Smooth muscle cell (in vitro differentiated cells): ENCODE data around the gene ATG101. TPM values are rescaled to one million over a fixed set of nuclear protein-coding genes. Genes with fewer than 3 reads are reported as not detected.

Experiments
- DNase-seq: peaks from one replicate; lab custom pipeline; 2025; ENCODE audit not compliant: unreplicated experiment; lab: John Stamatoyannopoulos, UW
- H2AFZ ChIP-seq: fragments of 200-600 bp; sonication (generic); 2 replicates; pipeline ENCODE4 v1.6.0; 2016; ENCODE audit warnings: antibody characterized with exemption, low read depth, mild to moderate bottlenecking
- H3F3A ChIP-seq: fragments of 200-600 bp; sonication (generic); 2 replicates; pipeline ENCODE4 v1.6.0; 2017; ENCODE audit warnings: antibody characterized with exemption, low read depth
- H3K27ac ChIP-seq: fragments of 200-600 bp; sonication (generic); 2 replicates; pipeline ENCODE4 v1.5.1; 2016; ENCODE audit warnings: low read depth, mild to moderate bottlenecking
- H3K27me3 ChIP-seq: fragments of 200-600 bp; sonication (generic); 2 replicates; pipeline ENCODE4 v1.6.1; 2016; ENCODE audit warnings: low read depth, mild to moderate bottlenecking
- H3K36me3 ChIP-seq: fragments of 200-600 bp; sonication (generic); 2 replicates; pipeline ENCODE4 v1.5.1; 2016; ENCODE audit warnings: low read depth
- H3K4me1 ChIP-seq: fragments of 200-600 bp; sonication (generic); 2 replicates; pipeline ENCODE4 v1.5.1; 2016; ENCODE audit warnings: low read depth
- H3K4me2 ChIP-seq: fragments of 200-600 bp; sonication (generic); 2 replicates; pipeline ENCODE4 v1.6.0; 2016; ENCODE audit warnings: mild to moderate bottlenecking
- H3K4me3 ChIP-seq: fragments of 200-600 bp; sonication (generic); 2 replicates; pipeline ENCODE4 v1.5.1; 2016; ENCODE audit warnings: mild to moderate bottlenecking
- H3K79me2 ChIP-seq: fragments of 200-600 bp; sonication (generic); 2 replicates; pipeline ENCODE4 v1.6.0; 2016; ENCODE audit warnings: low read depth, mild to moderate bottlenecking
- H3K9ac ChIP-seq: fragments of 200-600 bp; sonication (generic); 2 replicates; pipeline ENCODE4 v1.6.0; 2016; ENCODE audit warnings: low read depth
- H3K9me3 ChIP-seq: fragments of 200-600 bp; sonication (generic); replicated peaks from 2 replicates; pipeline ENCODE4 v1.5.1; 2016; ENCODE audit warnings: low read depth
- H4K20me1 ChIP-seq: fragments of 200-600 bp; sonication (generic); 2 replicates; pipeline ENCODE4 v1.6.0; 2016; ENCODE audit warnings: low read depth
- WGBS: methylation state at CpG from one replicate; pipeline ENCODE4 v1.1.7; 2016; ENCODE audit warnings: low lambda C conversion rate; 5-methylcytosine and 5-hydroxymethylcytosine counted together
- polyA plus RNA-seq: library from polyadenylated mRNA; unstranded; fragments of >200 nt; fragmentation: Nextera tagmentation; extraction: Ambion mirVana; gene quantifications from 2 replicates; pipeline ENCODE4 v1.2.1, GENCODE V29; 2016
- total RNA-seq: library from RNA; depleted of rRNA; stranded (reverse); fragments of >200 nt; gene quantifications from 2 replicates; pipeline ENCODE4 v1.2.3, GENCODE V29; 2014
- TF ChIP-seq, protein P1 (sequence below): fragments of 200-600 bp; sonication (generic); IDR thresholded peaks from 2 replicates; pipeline ENCODE4 v1.5.1; 2017; ENCODE audit warnings: borderline replicate concordance, mild to moderate bottlenecking, antibody characterized with exemption; ENCODE audit not compliant: insufficient read depth, poor library complexity, severe bottlenecking

ATG101 gene
- total and polyA plus RNA-seq, 2 experiments from 2014 or later, result 73.4 to 114 TPM

DNA sequence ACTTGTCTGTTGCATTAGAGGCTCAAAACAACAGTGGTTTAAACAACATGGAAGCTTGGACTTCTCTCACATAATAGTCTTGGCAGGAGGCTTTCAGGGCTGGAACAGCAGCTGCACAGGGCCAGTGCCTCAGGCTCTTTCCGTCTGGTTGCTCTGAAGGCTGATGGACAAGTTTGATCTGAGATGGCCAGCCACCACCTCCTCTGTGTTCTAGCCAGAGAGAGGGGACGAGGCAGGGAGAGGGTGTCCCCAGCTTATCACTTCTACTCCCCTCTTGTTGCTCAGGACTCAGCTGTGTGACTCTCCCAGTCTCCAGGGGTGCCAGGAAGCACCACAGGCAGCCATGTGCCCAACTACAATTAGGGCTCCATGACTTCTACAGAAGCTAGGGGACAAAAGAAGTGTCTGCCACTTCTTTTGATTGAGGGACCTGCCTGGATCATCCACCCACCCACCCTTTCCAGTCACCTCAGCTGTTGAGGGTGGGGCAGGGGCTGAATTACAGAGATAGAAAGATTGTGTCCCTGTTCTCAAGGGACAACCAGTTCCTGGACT lies 56.3 kb downstream of the ATG101 start:
- no peak overlapping the region for H3K4me3 ChIP-seq
- H3K79me2 ChIP-seq, result no peaks in the 10 kb centered on the region
- H3K4me2 ChIP-seq, result no peak overlapping the region
- no peaks in the 10 kb centered on the region for H3K27me3 ChIP-seq
- no peaks in the 10 kb centered on the region for H4K20me1 ChIP-seq
- TF ChIP-seq, protein P1, sequence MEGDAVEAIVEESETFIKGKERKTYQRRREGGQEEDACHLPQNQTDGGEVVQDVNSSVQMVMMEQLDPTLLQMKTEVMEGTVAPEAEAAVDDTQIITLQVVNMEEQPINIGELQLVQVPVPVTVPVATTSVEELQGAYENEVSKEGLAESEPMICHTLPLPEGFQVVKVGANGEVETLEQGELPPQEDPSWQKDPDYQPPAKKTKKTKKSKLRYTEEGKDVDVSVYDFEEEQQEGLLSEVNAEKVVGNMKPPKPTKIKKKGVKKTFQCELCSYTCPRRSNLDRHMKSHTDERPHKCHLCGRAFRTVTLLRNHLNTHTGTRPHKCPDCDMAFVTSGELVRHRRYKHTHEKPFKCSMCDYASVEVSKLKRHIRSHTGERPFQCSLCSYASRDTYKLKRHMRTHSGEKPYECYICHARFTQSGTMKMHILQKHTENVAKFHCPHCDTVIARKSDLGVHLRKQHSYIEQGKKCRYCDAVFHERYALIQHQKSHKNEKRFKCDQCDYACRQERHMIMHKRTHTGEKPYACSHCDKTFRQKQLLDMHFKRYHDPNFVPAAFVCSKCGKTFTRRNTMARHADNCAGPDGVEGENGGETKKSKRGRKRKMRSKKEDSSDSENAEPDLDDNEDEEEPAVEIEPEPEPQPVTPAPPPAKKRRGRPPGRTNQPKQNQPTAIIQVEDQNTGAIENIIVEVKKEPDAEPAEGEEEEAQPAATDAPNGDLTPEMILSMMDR, result no peak
- DNase-seq, result no peak
- no peaks in the 10 kb centered on the region for H3K4me1 ChIP-seq
- H3K27ac ChIP-seq, result no peak overlapping the region
- no peaks in the 10 kb centered on the region for H3F3A ChIP-seq
- no peaks in the 10 kb centered on the region for H3K36me3 ChIP-seq
- no peaks in the 10 kb centered on the region for H3K9me3 ChIP-seq
- no peak overlapping the region for H2AFZ ChIP-seq
- 74% methylated on average over 2 of the region's 2 CpGs for WGBS
- no peak overlapping the region for H3K9ac ChIP-seq

Other genes with a start within 250 kb of the ATG101 start
- gene FIGNL2, start 221.3 kb upstream of the ATG101 start, total RNA-seq, result 2.3 and 2.7 TPM in 2 replicates
- gene FIGNL2, start 221.3 kb upstream of the ATG101 start, polyA plus RNA-seq, result 1.1 TPM in 2 replicates
- gene ANKRD33, start 181.9 kb upstream of the ATG101 start, total RNA-seq, result 0.04 TPM in 1 of 2 replicates, not detected in the other
- 0.89 and 1.3 TPM in 2 replicates for gene ANKRD33, start 181.9 kb upstream of the ATG101 start, polyA plus RNA-seq
- gene ACVRL1, start 162.5 kb upstream of the ATG101 start, total RNA-seq, result 10.3 and 10.4 TPM in 2 replicates
- gene ACVRL1, start 162.5 kb upstream of the ATG101 start, polyA plus RNA-seq, result 7.3 and 8.4 TPM in 2 replicates
- 4.0 and 6.0 TPM in 2 replicates for gene ACVR1B, start 118.3 kb upstream of the ATG101 start, total RNA-seq
- 1.9 and 2.8 TPM in 2 replicates for gene ACVR1B, start 118.3 kb upstream of the ATG101 start, polyA plus RNA-seq
- 4.1 and 12.2 TPM in 2 replicates for gene TAMALIN, start 63.0 kb upstream of the ATG101 start, total RNA-seq
- gene TAMALIN, start 63.0 kb upstream of the ATG101 start, polyA plus RNA-seq, result 32.4 and 36.8 TPM in 2 replicates
- gene NR4A1, start 18.5 kb upstream of the ATG101 start, total RNA-seq, result 178 and 182 TPM in 2 replicates
- 510 and 634 TPM in 2 replicates for gene NR4A1, start 18.5 kb upstream of the ATG101 start, polyA plus RNA-seq
- not detected in 2 replicates for gene SMIM41, start 9.7 kb downstream of the ATG101 start, total RNA-seq
- not detected in 2 replicates for gene SMIM41, start 9.7 kb downstream of the ATG101 start, polyA plus RNA-seq
- gene KRT80, start 122.0 kb downstream of the ATG101 start, total RNA-seq, result 6.7 and 11.7 TPM in 2 replicates
- gene KRT80, start 122.0 kb downstream of the ATG101 start, polyA plus RNA-seq, result 5.1 and 6.6 TPM in 2 replicates
- 168 and 214 TPM in 2 replicates for gene KRT7, start 163.3 kb downstream of the ATG101 start, total RNA-seq
- gene KRT7, start 163.3 kb downstream of the ATG101 start, polyA plus RNA-seq, result 190 and 744 TPM in 2 replicates
- not detected in 2 replicates for gene KRT86, start 204.7 kb downstream of the ATG101 start, total RNA-seq
- gene KRT86, start 204.7 kb downstream of the ATG101 start, polyA plus RNA-seq, result not detected in 2 replicates
- 0.18 and 1.4 TPM in 2 replicates for gene KRT81, start 221.6 kb downstream of the ATG101 start, total RNA-seq
- 0.49 and 1.7 TPM in 2 replicates for gene KRT81, start 221.6 kb downstream of the ATG101 start, polyA plus RNA-seq